Activated naive CD4-positive, alpha-beta T cell treated with anti-CD3 and anti-CD28 coated beads, Interleukin-2, amount 50 U/mL, for 16 hours (primary cell): Measurements from ENCODE around the gene PTPN22.

ENCODE experiments used
- DNase-seq: peaks from one replicate; pipeline ENCODE4 v3.0.0-alpha.2; 2020

Gene PTPN22

DNA sequence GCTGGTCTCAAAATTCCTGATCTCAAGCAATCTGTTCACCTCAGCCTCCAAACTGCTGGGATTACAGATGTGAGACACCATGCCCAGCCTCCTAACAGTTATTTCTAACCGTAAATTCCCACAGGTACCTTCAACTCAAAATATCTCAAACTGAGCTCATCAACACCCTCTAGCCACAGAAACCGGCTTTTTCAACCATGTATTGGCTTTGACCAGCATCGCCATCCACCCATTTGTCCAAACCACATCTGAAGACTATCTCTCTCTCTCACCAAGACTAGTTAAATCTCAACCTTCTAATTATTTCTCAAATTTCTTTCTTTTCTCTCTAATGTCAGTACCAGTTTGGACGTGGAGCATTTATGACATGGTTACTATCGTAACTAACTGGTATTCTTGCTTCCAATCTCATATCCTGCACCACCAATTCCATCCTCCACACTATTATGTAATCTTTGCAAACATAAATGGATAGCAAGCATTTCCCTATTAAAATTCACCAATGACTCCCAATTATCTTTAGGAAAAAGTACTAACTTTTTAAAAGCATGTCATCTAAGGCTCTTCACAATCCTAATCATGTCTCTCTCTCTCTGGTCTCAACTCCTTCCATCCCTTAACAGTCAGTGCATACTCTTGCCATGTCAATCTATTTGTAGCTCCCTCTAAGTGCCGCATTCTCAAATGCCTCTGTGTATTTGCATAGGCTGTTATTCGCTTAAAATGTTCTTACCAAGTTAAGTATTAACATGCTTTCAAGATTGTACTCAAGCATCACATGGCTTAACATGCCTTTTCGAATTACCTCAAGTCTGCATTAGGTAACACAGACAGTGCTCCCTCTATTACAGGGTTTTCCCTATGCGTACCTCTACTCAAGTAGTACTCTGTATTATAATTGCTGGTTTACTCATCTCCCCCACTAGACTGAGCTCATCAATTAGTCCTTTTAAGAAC lies 77.4 kb downstream of the PTPN22 start:
- DNase-seq: no peak

DNA sequence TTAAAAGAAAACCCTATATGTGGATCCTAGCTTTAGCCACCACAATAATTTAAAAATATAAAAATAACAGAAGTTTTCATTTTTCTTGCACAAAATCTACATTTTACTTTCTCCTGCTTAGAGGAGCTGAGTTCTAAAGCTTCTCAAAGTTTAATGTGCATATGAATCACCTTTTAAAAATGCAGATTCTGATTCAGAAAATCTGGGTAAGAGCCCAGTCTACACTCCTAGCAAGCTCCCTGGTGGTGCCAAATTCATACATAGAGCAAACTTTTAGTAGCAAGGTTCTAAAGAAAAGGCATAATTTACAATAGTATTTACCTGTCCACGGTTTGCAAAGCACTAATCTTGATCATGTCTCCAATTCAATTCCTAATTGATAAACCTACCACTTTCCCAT lies 78.5 kb downstream of the PTPN22 start:
- no peak for DNase-seq

DNA sequence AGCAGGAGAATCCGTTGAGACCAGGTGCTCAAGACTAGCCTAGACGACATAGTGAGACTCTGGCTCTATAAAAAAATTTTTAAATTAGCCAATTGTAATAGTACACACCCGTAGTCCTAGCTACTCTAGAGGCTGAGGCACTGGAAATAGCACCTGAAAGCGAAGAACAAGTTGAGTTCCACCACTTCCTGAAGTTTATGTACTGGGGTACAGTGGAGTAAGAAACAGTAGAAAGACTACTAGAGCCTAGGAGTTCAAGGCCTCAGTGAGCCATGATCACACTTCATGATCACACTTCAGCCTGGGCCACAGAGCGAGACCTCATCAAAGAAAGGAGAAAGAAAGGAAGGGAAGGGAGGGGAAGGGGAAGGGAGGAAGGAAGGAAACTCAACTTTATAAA lies 79.0 kb downstream of the PTPN22 start:
- DNase-seq: no peak

DNA sequence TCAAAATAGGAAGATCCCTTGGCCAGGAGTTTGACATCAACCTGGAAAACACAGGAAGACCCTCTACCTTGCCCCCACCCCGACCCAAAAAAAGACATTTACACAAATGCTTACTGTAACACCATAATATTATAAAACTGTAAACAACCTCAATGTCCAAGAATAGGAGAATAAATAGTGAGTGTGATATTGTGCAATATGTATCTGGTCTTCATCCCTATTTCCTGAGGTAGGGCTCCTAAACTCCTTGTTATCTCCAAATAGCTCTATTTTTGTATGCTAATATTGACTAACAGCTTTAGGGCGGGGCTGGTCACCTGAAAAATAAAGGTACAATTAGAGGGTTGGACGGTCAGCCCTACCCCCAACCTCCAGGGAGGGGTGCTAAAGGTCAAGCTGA lies 82.7 kb downstream of the PTPN22 start:
- no peak for DNase-seq

DNA sequence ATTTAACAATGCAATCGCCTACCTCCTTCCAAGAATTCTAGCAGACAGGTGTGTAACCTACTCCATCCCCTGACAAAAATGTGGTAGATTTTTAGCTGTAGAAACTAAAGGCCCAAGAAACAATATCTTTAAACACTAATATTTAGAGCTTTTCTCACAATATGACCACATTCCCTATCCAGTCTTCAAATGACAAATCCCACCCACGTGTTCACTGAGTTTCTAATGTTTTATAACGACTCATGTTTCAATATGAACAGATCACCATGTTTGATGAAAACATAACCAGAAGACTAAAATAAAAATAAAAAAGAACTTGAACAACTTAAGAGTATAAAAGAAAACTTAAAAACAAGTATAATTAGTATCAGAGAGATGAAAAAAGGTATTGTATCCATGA lies 83.8 kb downstream of the PTPN22 start:
- DNase-seq: no peak

DNA sequence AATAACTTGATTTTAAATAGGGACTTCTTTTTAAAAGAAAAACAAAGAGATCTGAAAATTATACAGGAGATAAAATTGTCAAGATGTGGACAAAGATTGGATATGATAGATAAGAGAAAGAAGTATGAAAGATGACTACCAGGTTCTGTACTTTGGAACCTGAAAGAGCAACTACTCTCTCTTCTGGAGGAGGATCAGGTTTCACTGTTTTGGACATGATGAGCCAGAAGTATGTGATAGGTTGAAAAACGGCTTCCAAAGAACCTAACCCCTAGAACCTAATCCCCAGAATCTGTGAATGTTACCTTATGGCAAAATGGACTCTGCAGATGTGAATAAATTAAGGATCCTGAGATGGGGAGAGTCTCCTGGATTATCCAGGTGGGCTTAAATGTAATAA lies 85.4 kb downstream of the PTPN22 start:
- DNase-seq: no peak

DNA sequence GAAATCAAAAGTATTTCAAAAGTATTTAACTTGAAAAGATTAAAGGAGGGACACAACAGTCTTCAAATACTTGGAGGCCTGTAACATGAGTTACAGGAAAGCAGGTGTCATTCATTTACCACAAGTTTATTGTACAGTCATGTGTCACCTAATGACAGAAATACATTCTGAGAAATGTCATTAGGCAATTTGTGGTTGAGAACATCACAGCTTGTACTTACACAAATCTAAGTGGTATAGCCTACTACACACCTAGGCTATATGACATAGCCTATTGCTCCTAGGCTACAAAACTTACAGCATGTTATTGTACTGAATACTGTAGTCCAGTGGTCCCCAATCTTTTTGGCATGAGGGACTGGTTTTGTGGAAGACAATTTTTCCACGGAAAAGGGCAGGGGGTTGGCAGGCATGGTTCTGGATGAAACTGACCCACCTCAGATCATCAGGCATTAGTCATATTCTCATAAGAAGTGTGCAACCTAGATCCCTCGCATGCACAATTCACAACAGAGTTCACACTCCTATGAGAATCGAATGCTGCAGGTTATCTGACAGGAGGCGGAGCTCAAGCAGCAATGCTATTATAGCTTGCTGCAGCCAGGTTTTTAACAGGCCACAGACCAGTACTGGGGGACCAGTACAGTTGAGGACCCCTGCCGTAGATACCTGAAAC lies 87.3 kb downstream of the PTPN22 start:
- peak; percentile 18 for DNase-seq

DNA sequence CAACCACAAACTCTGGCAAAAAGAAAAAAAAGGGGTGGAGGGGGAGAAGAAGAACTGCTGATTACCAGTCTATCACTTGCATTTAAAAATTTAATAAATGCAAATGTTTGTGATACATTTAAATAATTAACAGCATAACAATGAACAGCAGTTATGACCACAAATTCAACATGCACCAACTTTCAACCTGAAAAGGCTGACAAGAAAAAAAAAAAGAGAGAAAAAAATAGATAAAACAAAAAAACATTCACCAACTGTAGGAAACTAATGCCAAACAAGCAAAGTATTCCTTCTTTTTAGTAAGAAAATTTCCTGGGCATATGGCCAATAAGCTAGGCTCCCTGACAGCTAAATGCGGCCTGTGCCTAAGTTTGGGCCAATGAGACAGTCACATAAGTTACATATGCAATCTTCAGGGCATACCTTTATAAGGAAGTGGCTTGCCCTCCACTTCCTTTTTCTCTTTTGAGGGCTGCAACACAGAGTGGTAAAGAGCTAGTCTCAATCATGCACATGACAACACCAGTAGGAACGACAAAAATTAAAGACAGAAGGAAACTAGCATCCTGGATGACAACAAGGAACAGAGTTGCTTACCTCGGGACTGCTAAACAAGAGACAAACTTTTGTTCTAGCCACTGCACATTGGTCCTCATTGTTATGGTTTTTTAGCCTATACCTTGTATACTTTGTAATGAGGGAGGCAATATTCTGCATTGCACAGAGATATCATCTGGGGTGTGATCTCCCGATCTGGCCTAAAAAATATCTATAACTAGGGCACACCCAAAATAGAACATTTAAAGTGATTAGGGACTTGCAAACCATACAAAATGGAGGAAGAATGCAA lies 88.0 kb downstream of the PTPN22 start:
- DNase-seq: no peak

DNA sequence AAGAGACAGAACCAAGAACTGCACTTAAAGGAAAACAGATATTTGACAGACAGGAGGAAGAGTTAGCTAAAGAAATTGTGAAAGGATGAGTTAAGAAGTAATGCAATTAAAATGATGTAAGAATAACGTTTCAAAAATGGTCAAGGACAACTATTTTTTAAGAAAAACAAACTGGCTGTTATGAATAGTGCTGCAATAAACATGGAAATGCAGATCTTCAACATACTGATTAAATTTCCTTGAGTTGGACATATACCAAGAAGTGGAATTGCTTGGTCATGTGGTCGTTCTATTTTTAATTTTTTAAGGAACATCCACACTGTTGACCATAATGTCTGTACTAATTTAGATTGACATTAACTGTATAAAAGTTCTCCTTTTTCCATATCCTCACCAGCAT lies 89.1 kb downstream of the PTPN22 start:
- DNase-seq: no peak

DNA sequence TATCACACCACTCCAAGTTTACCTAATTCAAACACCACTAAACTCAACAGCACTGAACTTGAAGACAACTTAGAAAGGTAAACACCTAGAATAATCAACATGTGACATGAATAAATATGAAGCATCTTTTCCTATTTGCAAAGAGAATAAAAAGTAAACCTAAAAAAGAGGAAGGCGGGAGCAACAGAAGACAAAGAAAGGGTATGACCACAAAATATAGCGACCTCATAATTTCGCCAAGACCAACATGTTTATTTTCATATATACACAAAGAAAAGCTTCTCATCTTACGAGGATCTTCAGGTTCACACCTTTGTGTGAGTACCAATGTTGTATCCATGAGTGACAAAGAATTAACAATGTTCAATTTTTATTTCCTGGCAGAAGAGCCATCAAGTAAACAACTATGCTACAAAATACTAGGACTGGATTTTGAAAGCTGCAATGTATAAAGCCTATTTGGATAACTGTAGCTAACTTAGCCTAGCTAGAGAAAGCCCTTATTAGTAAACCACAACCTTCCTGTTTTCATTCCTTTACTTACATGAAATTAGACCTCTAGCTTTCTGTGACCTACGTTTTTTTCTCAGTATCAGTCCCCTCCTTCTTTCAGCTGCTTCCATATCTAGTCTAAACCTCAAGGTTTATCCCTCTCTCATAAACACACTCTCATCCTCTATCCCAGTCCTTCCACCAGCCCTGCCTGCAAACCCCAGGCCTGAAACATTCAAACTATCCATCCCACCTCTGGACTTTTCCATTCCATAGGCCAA lies 91.0 kb downstream of the PTPN22 start:
- DNase-seq: no peak

DNA sequence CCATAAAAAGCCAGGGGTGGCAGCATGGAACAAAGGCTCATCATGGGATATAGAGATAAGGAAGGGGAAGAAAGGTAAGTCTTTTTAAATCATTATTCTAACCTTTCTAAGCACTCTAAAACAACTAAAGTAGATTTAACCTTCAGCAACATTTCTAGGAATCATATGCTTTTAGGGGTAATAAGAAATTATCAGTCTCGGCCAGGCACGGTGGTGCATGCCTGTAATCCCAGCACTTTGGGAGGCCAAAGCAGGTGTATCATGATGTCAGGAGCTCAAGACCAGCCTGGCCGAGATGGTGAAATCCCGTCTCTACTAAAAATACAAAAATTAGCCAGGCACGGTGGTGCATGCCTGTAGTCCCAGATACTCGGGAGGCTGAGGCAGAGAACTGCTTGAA lies 92.0 kb downstream of the PTPN22 start:
- DNase-seq: no peak

DNA sequence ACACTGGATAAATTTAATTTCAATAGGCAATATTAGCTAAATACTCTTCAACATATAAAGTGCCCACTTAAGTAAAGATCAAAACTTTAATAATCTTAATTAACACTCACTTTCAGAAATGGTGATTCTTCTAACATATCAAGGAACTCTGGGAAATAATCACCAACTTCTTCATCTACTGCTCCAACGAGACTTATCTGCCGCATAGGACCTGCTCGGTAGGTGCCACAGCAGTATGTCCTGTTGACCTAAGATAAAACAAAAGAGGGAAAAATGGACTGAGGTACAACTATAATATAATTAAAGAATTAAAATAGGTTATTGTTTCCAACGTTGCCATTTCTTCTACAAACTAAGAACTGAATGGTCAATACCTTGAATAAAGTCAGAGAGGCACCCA lies 94.0 kb downstream of the PTPN22 start:
- no peak for DNase-seq

DNA sequence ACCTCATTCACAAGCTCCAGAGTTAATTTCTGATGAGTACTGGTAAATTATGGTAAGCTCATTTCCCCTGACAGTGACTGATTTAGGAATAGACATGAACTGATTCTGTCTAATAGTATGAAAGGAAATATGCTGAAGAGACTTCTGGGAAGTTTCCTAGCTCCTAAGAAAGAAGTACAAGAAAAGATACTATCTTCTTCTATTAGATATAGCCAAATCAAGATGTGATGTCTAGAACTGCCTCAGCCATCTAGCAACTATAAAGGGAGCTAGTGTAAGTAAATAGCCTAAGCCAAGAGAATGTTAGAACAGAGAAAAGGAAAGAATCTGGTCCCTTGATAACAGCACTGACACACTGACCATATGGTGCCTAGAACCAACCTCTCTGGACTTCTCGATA lies 101.5 kb downstream of the PTPN22 start:
- no peak for DNase-seq

DNA sequence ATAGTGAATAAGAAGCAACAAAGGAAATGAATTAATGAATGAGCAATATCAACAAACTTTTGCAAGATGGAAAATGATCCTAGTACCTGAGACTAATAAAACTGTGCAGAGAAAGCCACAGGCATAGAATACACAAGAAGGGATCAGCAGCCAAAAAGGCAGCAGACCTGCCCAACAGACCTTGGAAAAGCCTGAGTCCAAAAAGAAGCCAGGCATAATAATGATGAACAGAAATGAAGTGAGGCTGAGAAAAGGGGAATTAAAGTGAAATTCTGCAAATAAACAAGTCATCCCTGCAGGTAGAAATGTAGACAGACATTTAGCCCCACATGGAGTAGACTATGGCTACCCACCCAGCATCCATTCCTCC lies 101.9 kb downstream of the PTPN22 start:
- no peak for DNase-seq

DNA sequence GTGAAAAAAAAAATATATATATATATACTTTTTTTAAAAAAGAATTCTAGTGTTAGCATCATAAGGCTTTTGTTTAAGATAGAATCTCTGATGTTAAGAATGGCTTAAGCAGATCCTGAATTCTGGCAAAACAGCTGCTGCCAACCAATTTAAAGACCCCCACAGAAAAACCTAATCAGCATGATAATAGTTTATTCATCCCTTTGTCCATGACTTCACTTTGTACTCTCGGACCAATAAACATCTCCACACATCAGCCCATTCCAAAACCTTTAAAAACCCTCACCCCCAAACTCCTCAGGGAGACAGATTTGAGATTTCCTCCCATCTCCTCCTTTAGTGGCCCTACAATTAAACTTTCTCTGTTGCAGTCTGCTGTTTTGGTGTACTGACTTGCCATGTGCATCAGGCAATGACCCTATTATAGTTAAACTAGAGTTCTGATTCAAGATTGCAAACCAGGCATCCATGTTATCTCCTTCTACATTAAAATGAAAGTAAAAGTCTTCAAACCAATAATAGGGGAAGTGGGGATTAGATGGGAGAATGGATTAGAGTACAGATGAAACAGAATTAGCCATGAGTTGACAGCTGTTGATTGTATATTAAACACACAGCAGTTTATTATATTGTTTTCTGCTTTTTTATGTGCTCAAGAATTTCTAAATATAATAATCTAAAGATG lies 102.5 kb downstream of the PTPN22 start:
- no peak for DNase-seq

DNA sequence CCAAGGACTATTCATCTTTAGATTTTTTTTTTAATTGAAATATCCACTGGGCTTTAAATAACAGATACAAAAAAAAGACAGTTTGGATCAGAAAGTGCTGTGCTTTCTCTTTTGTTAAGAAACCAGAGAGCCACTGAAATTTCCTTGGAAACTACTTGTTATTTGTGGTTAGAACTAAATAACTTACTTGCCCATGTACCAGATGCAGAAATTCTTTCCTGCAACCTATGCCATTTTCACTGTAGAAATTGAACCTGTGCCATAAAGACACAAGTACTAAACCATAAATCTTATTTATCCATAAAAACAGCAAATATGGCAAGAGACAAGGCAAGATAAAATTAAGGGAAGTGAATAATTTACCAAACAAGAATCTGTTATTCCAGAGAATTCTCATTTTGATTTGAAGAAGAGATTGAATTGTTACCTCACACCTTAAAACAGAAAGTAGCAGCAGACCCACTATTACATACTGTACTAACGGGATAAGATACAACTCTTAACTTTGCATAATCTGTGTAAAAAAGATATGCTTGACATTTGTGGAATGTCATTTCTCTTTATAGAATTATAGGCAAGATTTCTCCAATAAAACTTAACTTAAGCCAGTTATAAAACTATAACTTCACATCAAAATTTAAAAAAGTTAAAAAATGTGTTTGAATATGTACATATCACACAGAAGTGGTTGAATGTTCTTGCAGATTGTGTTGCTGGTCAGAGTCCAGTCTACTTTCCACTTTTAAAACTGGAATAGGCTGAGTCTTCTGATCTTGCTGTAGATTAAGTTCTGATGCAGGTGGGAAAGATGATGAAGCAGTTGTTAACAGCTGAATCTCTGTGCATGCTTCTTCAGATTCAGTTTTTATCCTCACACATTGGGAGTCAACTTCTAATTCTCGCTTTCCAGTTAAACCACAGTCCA lies 105.9 kb downstream of the PTPN22 start:
- no peak for DNase-seq
